Glomerular visceral epithelial cell (primary cell): ENCODE measurements around the gene PDE4B.
A peak's percentile ranks its signal among the peaks of the same experiment; 100 is the strongest.
"Not testable (repeated sequence)": the region's sequence is repeated elsewhere in the genome, so short reads cannot be mapped to it uniquely, and the experiment has no call there.

ENCODE experiments used
- DNase-seq: peaks from one replicate; pipeline ENCODE4 v3.0.0-alpha.2; 2016; ENCODE audit errors: extremely low spot score

The PDE4B gene

DNA sequence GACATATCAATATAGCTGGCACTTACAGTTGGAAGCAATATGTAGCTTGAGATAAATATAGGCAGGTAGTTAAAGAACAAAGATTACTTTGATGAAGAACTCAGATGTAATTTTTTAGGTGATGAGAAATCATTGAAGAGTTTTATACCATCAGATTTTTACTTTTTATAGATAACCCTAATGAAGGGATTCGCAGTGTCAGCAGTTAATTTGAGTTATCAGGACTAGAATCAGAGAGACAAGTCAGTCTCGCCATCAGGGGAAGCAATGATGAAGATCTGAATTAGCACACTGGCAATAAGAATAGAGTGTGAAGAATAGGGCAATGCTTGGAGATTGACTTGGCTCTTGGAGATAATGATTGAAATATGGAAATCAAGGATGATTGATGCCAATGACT, 342.5 kb downstream of the PDE4B start:
- no peak for DNase-seq

GRCh38 chr1:66136423-66136822, 343.7 kb downstream of the PDE4B start:
- DNase-seq: not testable (repeated sequence)

GRCh38 chr1:66137235-66137634, 344.5 kb downstream of the PDE4B start:
- DNase-seq: no peak

- no peak for DNase-seq
Observed at GRCh38 chr1:66138613-66139012, 345.9 kb downstream of the PDE4B start.

GRCh38 chr1:66140072-66140471, 347.4 kb downstream of the PDE4B start:
- DNase-seq: no peak

DNA sequence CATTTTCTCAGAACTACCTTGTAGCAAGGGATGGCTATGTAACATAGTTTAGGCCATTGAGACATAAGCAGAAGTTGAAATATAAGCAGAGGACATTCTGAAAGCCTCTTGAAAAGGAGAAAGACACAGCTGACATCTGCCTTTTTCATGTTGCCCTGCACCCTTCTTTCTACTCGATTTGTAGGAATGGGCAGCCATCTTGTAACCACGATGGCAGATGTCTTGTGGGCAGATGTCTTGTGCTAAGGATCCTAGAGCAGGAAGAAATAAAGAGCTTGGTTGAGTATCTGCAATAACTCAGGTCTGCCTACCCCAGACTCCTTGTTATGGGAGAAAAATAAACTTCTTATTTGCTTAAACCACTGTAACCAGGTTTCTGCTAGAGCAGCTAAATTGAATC, 351.0 kb downstream of the PDE4B start:
- DNase-seq: no peak

GRCh38 chr1:66147226-66147835, 354.6 kb downstream of the PDE4B start:
- no peak for DNase-seq

DNA sequence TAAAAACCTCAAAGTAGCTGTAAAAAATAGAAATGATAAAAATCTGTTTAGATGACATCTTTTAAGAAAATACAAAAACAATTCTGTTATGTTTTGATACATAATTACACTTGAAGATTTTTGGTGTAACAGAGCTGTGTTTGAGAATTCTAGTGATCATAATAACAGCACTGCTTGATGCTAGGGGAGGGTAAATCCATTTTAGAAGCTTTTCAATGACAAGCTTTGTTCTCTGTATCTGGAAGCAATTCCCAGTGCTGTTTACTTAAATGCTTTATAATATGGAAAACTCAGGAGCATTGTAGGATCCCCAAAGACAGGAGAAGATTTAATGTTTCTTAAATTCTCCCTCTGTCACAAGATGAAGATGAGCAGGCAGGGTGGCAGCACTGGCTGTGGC, 359.3 kb downstream of the PDE4B start:
- DNase-seq: no peak

DNA sequence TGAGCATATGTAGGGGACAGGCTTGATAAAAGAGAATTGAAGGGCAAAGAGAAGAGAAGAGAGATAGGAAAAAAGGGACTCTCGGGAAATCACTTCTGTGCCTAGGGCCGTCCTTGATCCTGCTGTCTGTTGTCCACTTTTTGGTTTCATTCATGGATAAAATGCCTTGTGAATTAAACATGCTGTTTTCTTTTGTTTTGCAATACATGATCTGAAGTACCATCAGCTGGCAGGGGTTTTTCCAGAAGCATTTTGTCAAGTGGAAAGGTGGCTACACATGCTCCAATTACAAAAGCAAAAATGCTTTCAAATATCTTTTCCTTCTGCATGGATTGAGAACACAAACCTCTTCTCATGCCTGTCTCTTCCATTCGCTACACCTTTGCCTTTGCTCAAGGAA, 361.7 kb downstream of the PDE4B start:
- no peak for DNase-seq

DNA sequence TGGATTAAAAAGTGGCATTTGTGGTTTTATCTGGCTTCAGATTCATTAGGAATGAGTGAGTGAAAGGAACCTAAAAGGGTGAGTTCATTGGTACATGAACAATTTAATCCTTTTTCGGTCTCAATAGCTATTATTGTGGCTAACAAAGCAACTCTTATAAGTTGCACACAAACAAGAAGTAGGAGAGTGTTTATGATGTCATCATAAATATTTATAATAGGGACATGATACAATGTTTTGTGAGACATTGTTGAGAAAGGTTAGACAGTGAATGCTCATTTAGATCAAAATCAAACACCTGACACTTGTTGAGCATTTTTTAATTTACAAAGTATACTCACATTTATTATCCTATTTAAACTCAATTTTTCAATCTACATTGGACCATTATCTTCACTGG, 363.4 kb downstream of the PDE4B start:
- DNase-seq: no peak

GRCh38 chr1:66159800-66160199, 367.1 kb downstream of the PDE4B start:
- DNase-seq: no peak

DNA sequence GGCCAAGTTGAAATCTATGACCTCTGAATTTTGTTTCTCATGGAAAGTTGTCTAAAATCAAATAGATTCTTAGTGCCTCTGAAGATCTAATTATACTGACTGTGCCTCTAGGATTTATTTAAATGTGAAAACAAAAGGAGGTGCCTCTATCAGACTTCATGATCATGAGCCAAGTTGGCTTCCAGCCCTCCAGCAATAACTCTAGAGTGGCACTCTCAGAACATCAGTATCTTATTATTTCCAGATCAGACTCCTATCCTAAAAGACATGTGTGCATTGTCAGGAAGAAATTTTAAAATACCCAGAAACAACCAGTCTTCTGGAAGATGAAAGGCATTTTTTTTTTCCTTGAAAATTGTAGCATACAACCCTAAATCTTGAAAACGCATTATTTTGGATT, 368.0 kb downstream of the PDE4B start:
- DNase-seq: no peak

- DNase-seq: no peak
Observed at GRCh38 chr1:66166753-66167152, 374.1 kb downstream of the PDE4B start.

- no peak for DNase-seq
Observed at GRCh38 chr1:66167267-66167666, 374.6 kb downstream of the PDE4B start.

GRCh38 chr1:66168467-66168887, 375.8 kb downstream of the PDE4B start:
- DNase-seq: peak; percentile 53

GRCh38 chr1:66168948-66169671, 376.4 kb downstream of the PDE4B start:
- DNase-seq: no peak

DNA sequence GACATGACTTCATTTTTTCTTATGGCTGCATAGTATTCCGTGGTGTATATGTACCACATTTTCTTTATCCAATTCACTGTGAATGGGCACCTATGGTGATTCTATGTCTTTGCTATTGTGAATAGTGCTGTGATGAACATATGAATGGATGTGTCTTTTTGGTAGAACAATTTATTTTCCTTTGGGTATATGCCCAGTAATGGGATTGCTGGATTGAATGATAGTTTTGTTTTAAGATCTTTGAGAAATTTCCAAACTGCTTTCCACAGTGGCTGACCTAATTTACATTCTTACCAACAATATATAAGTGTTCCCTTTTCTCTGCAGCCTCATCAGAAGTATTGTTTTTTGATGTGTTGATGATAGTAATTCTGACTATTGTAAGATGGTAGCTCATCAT, 379.6 kb downstream of the PDE4B start:
- DNase-seq: no peak

DNA sequence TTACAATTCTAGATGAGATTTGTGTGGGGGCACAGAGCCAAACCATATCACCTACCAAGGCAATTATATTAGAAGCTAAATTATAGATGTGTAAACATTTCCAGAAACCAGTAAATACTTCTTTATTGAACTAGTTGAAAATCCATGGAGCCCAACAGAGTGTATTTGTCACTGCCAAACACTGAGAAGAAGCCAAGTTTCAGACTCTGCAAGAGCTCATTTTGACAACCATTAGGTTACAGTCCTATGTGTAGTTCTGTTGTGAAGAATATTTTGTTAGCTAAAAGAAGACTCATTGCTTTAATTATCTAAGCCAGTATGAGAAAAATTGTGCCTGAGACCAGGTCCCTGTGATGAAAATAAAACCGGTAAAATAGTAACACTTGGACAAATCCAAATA, 382.4 kb downstream of the PDE4B start:
- DNase-seq: no peak

DNA sequence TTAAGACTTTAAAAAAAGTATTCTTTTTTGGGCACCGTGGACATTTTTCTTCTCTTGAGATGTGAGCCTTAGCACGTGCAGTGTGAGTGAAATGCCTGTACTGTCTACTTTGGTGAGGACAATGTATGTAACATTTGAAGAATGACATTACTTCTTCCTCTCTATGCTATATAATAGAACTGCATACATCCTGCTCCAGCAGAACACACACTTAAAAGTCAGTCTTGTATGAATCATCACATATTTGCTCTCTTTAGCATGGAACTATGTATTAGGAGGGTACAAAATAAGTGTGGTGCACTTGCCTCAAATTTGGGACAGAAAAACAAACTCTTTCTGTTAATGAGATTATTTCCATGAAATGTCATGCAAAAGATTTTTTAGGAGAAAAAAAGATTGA, 382.9 kb downstream of the PDE4B start:
- DNase-seq: no peak

DNA sequence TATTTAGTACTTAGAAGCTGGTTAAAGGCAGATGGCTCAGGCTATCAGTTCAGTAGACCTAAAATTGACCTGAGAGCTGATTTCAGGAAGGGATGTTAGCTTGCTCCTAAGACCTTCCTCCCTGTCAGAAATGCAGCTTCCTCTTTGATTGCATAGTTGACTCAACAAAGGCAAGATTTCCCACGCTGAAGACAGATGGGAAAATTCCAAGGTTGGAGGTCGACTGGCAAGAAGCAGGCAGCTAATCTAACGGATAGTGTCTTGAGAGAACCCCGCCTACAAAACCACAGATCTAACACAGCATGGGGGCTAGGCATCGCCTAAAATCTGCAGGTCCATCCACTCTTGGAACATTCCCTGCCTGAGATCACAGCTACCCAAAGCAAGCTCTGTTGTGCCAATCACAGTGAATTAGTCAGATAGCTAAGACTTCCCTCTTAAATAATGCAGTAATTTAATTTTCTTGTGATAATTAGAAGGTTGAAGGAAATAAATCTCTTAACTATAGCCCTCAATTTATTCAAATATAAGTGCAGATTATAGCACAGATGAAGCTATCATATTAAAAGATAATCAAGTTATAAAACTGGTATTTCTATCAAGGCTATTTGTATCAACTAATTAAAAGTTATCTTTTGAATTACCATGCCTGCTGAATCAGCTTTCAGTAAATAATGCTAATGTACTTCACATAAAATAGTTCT, 383.5 kb downstream of the PDE4B start:
- DNase-seq: no peak

- DNase-seq: no peak
Observed at GRCh38 chr1:66176832-66177231, 384.1 kb downstream of the PDE4B start.

- no peak for DNase-seq
Observed at GRCh38 chr1:66177510-66177909, 384.8 kb downstream of the PDE4B start.

DNA sequence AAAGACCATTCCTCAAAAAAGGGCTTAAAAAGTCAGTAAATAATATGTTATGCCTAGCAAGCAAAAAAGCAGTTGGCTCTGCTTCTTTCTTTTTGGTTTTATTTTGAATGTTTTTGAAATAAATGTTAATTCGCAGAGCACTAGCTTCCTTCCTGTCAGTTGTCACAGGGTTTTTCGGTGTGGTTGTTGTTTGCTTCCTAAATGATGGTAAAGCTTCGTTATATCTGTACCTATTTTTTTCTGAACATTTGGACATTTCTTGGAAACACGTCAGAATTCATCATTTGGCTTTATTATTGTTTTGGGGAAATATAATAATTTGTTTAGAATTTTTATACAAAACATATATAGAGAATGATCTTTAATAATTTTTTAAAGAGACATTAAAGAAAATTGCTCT, 389.3 kb downstream of the PDE4B start:
- no peak for DNase-seq
